ENCODE results near the gene NDUFA3. TPM values are rescaled to one million over a fixed set of nuclear protein-coding genes. Genes with fewer than 3 reads are reported as not detected.

Gene NDUFA3
- 10 to 100 TPM in 1 of 2 donors, 1 to 10 TPM in 1; 8.6 to 11.3 TPM for total RNA-seq

DNA sequence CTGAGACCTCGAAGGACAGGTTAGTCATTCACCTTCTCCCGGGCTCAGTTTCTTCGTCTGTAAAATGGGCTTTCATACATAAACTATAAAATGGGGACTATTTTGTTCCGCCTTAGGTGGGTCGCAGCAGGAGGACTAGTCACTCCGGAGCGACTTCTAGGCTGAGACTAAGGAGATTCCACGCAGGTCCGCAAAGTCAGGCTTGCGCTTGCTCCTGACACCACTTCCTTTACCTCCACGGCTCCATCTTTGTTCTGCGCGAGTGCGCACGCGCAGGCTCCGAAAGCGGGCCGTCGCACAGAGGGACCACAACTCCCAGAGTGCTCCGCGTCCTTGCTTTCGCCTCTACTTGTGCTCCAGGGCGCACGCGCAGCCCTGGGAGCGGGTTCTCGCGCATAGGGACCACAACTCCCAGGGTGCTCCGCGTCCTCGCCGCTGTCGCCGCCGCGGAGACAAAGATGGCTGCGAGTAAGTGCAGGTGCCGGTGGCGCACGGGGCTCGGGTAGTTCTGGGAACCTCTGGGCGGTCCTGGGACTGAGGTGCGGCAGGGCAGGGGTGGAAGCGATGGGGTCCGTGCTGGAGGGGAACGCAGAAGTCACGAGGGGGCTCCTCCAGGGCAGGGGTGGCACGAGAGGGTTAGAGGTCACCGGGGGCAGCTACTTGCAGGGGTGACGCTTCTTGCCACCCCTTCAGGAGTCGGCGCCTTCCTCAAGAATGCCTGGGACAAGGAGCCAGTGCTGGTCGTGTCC lies at the start of gene NDUFA3:
NDUFA3 (plus strand) TSS at position 435 of the 749 bp plus-strand sequence; CDS start at position 459, 24 bp downstream.

DNA sequence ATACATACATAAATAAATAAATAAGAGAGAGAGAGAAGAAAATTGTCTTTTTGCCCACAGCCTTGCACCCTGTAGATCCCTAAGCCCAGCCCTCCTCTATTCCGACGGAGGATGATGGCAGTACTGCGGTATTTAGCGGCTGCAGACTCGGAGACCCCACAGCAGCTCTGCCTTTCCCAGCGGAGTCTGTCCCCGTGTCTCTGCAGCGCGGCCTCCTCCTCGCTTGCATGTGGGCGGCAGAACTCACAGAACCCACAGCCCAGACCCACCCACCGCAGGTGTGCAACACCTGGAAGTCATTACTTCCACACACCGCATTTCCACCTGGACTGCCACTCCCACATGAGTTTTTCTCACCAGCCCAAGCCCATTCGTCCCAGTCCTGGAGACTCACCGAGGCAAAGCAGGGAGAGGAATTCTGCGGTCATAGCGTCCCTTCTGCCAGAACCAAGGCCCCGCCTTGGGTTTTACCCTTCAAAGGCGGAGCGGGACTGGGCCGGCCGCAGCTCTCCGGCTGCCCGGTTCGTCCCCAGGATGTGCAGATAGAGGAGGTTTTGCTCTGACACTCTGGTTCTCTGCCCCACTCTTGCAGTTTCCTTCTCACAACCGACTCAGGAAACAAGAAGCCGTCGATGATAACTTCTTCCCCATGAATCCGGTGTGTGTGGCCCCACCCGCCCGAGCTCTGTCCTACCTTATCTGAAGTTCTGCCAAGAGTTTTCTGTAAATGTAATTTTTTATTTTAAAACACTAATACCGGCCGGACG lies 39.1 kb upstream of the NDUFA3 start, which contains the start of gene VSTM1:
VSTM1 (minus strand) TSS at position 548 of the 767 bp plus-strand sequence; CDS start at position 428, 120 bp downstream.

DNA sequence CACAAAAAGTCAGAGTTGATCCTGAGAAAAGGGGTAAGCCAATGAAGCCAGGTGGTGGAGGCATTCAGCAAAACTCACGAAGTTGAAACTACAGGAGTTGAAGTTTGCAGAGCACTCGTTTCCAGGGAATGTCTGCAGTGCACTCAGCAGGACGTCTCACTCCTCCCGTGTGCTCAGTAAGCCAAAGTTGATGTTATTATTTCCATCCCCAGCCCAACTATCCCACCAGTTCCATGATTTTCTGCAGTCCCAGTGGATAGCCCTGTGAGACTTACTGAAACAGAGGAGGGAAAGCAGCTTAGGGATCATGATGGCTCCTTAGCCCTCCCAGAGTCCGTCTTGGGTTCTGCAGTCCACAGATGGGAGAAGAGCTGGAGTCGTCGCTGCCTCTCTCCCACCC lies 21.6 kb upstream of the NDUFA3 start, which contains the start of gene TARM1:
TARM1 (minus strand) TSS at position 334 of the 400 bp plus-strand sequence; CDS start at position 309, 25 bp downstream.

DNA sequence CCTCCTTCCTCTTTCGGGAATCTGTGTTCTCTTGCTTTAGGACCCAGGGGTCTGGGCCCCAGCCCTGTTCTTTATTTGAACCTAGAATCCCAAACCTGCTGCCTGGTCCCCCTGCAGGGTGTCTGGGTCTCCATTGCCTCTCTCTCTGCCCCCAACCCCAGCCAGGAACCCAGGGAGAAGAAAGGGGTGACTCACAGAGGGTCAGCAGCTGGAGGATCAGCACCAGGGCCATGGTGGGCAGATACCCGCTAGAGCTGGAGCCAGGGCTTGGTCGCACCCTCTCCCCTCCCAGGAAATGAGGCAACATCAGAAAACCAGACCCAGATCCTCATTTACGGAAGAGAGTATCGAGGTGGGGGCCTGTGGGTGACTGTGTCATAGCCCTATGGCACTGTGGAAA lies 2.1 kb upstream of the NDUFA3 start, which contains the start of gene OSCAR:
OSCAR (minus strand) TSS at position 243 of the 400 bp plus-strand sequence; CDS start at position 232, 11 bp downstream.

DNA sequence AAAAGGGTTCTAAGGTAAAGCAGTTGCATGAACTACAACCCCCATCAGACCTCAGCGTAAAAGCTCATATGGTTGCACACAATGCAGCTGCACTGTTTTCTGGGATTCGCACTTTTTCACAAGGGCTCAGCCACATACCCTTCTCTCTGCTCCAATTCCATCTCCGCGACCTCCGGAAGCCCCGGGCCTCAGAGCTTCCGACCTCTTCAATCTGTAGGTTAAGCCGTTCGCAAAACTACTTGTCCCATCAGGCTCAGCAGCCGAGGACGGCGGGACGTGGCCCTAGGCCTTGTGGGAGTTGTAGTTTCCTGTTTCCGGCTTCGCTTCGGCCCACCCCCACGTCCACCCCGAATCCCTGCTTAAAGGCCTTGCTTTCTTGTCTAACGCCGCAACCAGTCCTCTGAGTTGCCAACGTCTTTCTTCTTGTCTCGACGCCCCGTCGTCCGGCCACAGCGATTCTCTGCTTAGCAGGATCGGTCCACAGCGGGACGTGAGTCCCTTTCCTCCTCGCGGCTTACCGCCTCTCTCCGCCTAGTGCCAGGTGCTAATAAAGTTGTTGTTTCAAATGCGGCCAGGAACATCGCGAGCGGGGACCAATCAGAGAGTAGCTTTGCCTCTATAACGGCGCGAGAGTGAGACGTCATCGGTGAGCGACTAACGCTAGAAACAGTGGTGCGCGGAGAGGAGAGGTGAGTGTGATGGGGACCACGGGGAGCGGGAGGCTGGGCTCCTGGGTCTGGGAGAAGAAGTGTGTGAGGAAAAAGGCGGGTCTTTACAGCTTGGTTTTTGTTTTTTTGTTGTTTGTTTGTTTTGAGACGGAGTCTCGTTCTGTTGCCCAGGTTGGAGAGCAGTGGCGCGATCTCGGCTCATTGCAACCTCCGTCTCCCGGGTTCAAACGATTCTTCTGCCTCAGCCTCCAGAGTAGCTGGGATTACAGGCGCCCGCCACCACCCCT lies 12.7 kb downstream of the NDUFA3 start, which contains the start of the genes PRPF31 and TFPT:
PRPF31 (plus strand) TSS at position 646 of the 955 bp plus-strand sequence. CDS start 2,525 bp downstream, outside the sequence.
TFPT (minus strand) TSS at position 549 of the 955 bp plus-strand sequence; CDS start at position 161, 388 bp downstream.

DNA sequence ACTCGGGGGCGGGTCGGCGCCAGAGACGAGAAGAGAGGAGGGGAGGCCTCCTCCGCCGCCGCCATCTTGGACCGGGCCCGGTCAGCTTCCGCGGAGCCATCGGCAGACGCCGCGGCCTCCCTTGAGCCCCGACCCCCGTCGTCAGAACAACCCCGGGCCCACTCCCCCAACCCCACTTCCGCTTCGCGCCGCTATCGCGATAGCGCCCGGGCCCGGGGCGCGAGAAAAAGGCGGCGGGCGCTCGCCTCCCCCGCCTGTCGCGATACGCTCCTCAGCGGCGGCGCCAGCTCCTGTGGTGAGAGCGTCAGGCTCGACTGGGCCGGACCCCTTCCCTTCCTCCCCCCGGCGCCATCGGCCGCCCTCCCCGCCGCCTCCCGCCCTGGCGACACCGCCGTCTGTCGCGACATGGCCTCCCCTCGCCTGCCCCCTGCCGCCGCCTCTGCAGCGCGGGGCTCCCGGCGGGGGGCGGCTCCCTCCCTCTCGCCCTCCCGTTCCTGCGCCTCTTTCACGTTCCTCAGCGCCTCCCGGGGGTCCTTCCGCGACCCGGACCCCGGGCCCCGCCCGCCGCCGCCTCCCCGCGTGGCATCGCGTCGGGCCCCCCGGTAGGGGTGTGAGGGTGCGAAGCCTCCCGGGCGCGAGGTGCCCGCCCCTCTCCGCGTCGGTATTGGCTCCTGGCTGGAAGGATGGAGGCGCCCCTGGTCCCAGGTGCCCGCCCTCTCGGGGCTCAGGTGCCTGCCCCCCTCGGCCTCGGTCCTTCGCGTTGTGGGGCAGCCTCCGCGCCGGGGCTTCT lies 35.2 kb downstream of the NDUFA3 start, which contains the start of gene CNOT3:
CNOT3 (plus strand) TSS at position 64 of the 790 bp plus-strand sequence. CDS start 5,217 bp downstream, outside the sequence.

Other genes starting within 250 kb of the NDUFA3 start
- gene MYADM, start 235.0 kb upstream of the NDUFA3 start, total RNA-seq, result 1 to 10 TPM; 6.9 to 9.0 TPM
- not detected for gene PRKCG, start 220.7 kb upstream of the NDUFA3 start, total RNA-seq
- not detected for gene CACNG7, start 193.6 kb upstream of the NDUFA3 start, total RNA-seq
- not detected for gene CACNG8, start 139.9 kb upstream of the NDUFA3 start, total RNA-seq
- gene CACNG6, start 111.2 kb upstream of the NDUFA3 start, total RNA-seq, result not detected
- gene VSTM1, start 39.0 kb upstream of the NDUFA3 start, total RNA-seq, result not detected
- not detected for gene TARM1, start 21.5 kb upstream of the NDUFA3 start, total RNA-seq
- gene OSCAR, start 2.1 kb upstream of the NDUFA3 start, total RNA-seq, result not detected
- 10 to 100 TPM; 39.9 to 50.3 TPM for gene TFPT, start 12.8 kb downstream of the NDUFA3 start, total RNA-seq
- 10 to 100 TPM; 32.0 to 75.6 TPM for gene PRPF31, start 12.9 kb downstream of the NDUFA3 start, total RNA-seq
- gene CNOT3, start 34.9 kb downstream of the NDUFA3 start, total RNA-seq, result 1 to 10 TPM; 8.9 to 9.7 TPM
- 1 to 10 TPM; 5.2 to 6.3 TPM for gene LENG1, start 56.9 kb downstream of the NDUFA3 start, total RNA-seq
- gene TMC4, start 70.3 kb downstream of the NDUFA3 start, total RNA-seq, result 1 to 10 TPM in 1 of 2 donors, not detected in 1; 1.0 TPM
- 10 to 100 TPM; 27.9 to 28.3 TPM for gene MBOAT7, start 86.7 kb downstream of the NDUFA3 start, total RNA-seq
- 10 to 100 TPM; 56.4 to 87.2 TPM for gene TSEN34, start 88.5 kb downstream of the NDUFA3 start, total RNA-seq
- 1,000 to 10,000 TPM in 1 of 2 donors, 100 to 1,000 TPM in 1; 794 to 1,187 TPM for gene RPS9, start 98.0 kb downstream of the NDUFA3 start, total RNA-seq
- not detected for gene LILRB3, start 120.2 kb downstream of the NDUFA3 start, total RNA-seq
- gene LILRA6, start 139.9 kb downstream of the NDUFA3 start, total RNA-seq, result not detected
- gene LILRB5, start 154.4 kb downstream of the NDUFA3 start, total RNA-seq, result not detected
- not detected for gene LILRB2, start 178.3 kb downstream of the NDUFA3 start, total RNA-seq
- gene LILRA5, start 210.3 kb downstream of the NDUFA3 start, total RNA-seq, result not detected
- gene LILRA4, start 236.3 kb downstream of the NDUFA3 start, total RNA-seq, result not detected